Colonic mucosa (tissue), 4 donors: ENCODE results near the gene USP9X. TPM values are rescaled to one million over a fixed set of nuclear protein-coding genes. Genes with fewer than 3 reads are reported as not detected.
"Not testable (repeated sequence)": the region's sequence is repeated elsewhere in the genome, so short reads cannot be mapped to it uniquely, and the experiment has no call there.

Experiments used
- DNase-seq: peaks from one replicate; pipeline ENCODE4 v3.0.0-alpha.2; 2020
- H3K27ac ChIP-seq: fragments of 200-600 bp; one replicate; pipeline ENCODE4 v1.8.0; 2021
- H3K27me3 ChIP-seq: fragments of 200-600 bp; one replicate; pipeline ENCODE4 v1.8.0; 2021
- H3K36me3 ChIP-seq: fragments of 200-600 bp; one replicate; pipeline ENCODE4 v1.8.0; 2021
- H3K4me1 ChIP-seq: fragments of 200-600 bp; one replicate; pipeline ENCODE4 v1.8.0; 2021; ENCODE audit warnings: mild to moderate bottlenecking
- H3K4me3 ChIP-seq: fragments of 200-600 bp; one replicate; pipeline ENCODE4 v1.8.0; 2021
- H3K9ac ChIP-seq, 2 donors: one replicate each; pipeline ENCODE4 v1.7.0; 2013; ENCODE audit warnings: control low read depth in 2 of 2, low read depth in 2 of 2, low read length in 2 of 2
- H3K9me3 ChIP-seq: fragments of 200-600 bp; one replicate; pipeline ENCODE4 v1.8.0; 2021
- intact Hi-C: fragments of 100-400 bp; cut with DNase I; formaldehyde crosslinking; loops from one replicate; pipeline ENCODE4 v1.14.1; 2022
- total RNA-seq, 2 donors: library from RNA; stranded (reverse); fragmentation: NEBNext Ultra II Directional in 1 of 2; extraction: Animal tissue kit (Norgen Biotek cat#: 25700) in 1 of 2; gene quantifications; one replicate each; pipeline ENCODE4 v1.2.1, GENCODE V29; 2021
- TF ChIP-seq, protein P1 (sequence below): fragments of 200-600 bp; IDR thresholded peaks from one replicate; pipeline ENCODE4 v1.8.0; 2022; ENCODE audit warnings: antibody characterized with exemption, mild to moderate bottlenecking
- donor health status: healthy.
- donor health status: DM: no; HTN: no; CAD: no.
- donor health status: DM: no; HTN: no; CAD: no.

The USP9X gene
- total RNA-seq, 2 donors from 2014 or later = 74.5 to 89.0 TPM

DNA sequence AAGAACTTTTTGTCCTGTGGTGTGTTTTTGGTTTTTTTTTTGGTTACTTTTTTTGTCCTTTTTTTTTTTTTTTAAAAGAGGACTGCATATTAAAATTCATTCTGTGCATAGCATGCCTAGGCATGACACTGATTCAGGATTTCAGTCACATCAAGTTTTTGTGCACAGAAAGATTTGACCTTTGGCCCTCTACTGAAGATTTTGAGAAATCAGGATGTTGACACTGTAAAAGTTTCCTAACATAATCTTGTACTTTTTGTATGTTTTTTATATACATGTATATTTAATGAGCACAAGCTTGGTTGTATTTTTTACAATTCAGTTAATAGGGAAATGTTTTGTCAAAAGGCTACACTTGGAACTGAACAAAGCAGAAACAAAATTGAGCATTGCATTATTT, 148.7 kb downstream of the USP9X start:
- no peaks in the 10 kb centered on the region for H3K4me1 ChIP-seq
- H3K36me3 ChIP-seq = peaks cover 12% of the 10 kb centered on the region
- intact Hi-C loops = no loop called here
- TF ChIP-seq, protein P1, sequence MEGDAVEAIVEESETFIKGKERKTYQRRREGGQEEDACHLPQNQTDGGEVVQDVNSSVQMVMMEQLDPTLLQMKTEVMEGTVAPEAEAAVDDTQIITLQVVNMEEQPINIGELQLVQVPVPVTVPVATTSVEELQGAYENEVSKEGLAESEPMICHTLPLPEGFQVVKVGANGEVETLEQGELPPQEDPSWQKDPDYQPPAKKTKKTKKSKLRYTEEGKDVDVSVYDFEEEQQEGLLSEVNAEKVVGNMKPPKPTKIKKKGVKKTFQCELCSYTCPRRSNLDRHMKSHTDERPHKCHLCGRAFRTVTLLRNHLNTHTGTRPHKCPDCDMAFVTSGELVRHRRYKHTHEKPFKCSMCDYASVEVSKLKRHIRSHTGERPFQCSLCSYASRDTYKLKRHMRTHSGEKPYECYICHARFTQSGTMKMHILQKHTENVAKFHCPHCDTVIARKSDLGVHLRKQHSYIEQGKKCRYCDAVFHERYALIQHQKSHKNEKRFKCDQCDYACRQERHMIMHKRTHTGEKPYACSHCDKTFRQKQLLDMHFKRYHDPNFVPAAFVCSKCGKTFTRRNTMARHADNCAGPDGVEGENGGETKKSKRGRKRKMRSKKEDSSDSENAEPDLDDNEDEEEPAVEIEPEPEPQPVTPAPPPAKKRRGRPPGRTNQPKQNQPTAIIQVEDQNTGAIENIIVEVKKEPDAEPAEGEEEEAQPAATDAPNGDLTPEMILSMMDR = no peak
- no peaks in the 10 kb centered on the region for H3K27me3 ChIP-seq
- H3K9ac ChIP-seq = no peak overlapping the region
- no peak overlapping the region for H3K4me3 ChIP-seq
- no peak overlapping the region for H3K27ac ChIP-seq
- DNase-seq = no peak
- no peaks in the 10 kb centered on the region for H3K9me3 ChIP-seq

DNA sequence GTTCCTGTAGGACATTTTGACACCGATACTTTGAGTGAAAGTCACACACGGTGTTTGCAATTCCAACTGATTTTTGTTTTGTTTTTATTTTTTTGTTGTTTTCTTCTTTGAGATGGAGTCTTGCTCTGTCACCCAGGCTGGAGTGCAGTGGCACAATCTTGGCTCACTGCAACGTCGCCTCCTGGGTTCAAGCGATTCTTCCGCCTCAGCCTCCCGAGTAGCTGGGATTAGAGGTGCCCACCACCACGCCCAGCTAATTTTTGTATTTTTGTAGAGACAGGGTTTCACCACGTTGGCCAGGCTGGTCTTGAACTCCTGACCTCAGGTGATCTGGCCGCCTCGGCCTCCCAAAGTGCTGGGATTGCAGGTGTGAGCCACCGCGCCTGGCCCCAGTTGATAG, 149.2 kb downstream of the USP9X start:
- H3K27ac ChIP-seq, intact Hi-C loops, H3K27me3 ChIP-seq, H3K4me1 ChIP-seq, H3K9ac ChIP-seq, DNase-seq, H3K9me3 ChIP-seq, H3K4me3 ChIP-seq: not testable (repeated sequence)
- peaks cover 12% of the 10 kb centered on the region for H3K36me3 ChIP-seq

DNA sequence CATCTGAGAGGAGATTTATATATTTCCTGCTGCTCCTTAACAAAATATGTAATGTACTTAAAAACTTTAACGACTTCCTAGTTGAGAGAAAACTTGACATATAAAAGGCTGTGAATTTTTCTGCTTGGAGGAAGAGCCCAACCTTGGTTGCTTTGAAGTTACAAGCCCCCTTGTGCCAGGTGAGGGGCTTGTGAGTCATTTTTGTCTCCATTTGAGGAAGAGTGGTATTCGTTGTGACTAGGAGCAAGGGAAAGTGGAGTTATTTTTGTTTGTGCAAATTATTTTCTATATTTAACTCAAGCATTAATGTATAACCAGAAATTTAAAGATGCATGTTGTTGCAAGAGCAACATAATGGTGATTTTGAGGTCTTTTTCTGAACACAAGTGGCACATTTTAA, 149.7 kb downstream of the USP9X start:
- Histone ChIP-seq H3K9me3 (no peaks in the 10 kb centered on the region), H3K27me3 (no peaks in the 10 kb centered on the region), H3K4me1 (no peaks in the 10 kb centered on the region), H3K36me3 (peaks cover 12% of the 10 kb centered on the region), H3K9ac (no peak overlapping the region), H3K27ac (no peak overlapping the region), H3K4me3 (no peak overlapping the region)
- intact Hi-C loops = no loop called here
- TF ChIP-seq, protein P1 = no peak
- DNase-seq = no peak

DNA sequence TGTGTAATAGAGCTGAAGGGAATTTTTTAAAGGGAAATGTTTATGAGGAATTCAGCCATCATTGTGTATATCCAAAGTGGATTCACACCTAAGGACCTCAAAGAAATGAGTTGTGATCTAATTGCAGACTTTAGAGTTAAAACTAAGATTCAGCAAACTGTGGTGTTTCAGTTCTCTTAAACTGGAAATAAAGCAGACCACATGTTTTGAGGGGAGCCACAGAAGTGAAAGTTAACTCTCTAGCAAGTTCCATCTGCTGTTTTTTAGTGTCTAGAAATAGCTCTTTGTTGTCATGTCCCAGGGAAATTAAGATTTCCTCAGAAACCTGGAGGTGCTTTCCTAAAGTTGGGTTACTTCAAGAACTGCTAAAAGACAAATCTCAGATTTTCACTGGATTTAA, 151.4 kb downstream of the USP9X start:
- Histone ChIP-seq H3K9me3 (no peaks in the 10 kb centered on the region), H3K36me3 (peaks cover 8% of the 10 kb centered on the region), H3K4me3 (no peak overlapping the region), H3K27ac (no peak overlapping the region), H3K4me1 (no peaks in the 10 kb centered on the region), H3K27me3 (no peaks in the 10 kb centered on the region), H3K9ac (no peak overlapping the region)
- intact Hi-C loops = no loop called here
- TF ChIP-seq, protein P1 = no peak
- no peak for DNase-seq

DNA sequence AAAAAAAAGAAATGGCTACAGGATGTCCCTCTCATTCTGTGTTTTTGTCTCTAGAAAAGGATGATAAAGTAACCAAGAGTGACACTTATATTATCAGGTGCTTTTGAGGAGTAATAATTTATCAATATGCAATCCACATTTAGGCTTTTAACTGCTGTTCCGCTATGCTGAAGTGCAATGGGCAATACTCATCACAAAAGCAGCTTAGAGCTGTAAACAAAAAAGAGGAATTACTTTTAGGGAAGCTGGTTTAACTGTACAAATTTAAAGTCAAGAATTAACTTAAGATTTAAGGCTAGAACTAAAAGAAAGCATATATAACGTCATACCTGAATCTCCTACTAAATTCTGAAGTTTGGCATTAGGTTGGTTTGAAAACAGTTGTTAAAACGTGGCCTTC, 155.3 kb downstream of the USP9X start:
- Histone ChIP-seq H3K27ac (no peak overlapping the region), H3K9me3 (no peaks in the 10 kb centered on the region), H3K27me3 (no peaks in the 10 kb centered on the region), H3K4me1 (no peaks in the 10 kb centered on the region), H3K4me3 (no peak overlapping the region), H3K36me3 (no peaks in the 10 kb centered on the region), H3K9ac (no peak overlapping the region)
- intact Hi-C loops = no loop called here
- DNase-seq = no peak
- TF ChIP-seq, protein P1 = no peak

DNA sequence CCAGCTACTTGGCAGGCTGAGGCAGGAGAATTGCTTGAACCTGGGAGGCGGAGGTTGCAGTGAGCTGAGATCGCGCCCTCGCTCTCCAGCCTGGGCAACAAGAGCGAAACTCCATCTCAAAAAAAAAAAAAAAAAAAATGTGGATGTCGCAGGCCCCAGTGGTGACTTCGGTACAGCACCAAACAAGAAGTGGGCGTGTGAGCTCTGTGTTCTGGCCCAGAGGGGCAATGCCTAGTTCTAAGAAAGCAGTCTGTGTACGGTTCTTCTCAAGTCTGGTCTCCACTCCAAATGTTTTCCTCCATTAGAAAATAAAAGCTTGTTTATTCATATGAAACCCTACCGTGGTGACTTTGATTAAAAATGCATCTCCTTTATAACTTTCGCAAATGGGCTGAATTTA, 156.7 kb downstream of the USP9X start:
- DNase-seq = no peak
- Histone ChIP-seq H3K9ac (no peak overlapping the region), H3K27me3 (no peaks in the 10 kb centered on the region), H3K36me3 (no peaks in the 10 kb centered on the region), H3K27ac (no peak overlapping the region), H3K9me3 (no peaks in the 10 kb centered on the region), H3K4me1 (no peaks in the 10 kb centered on the region), H3K4me3 (no peak overlapping the region)
- intact Hi-C loops = no loop called here
- TF ChIP-seq, protein P1 = no peak
